Heart left ventricle (tissue), 16 donors: ENCODE data around the gene SOCS3. TPM values are rescaled to one million over a fixed set of nuclear protein-coding genes. Genes with fewer than 3 reads are reported as not detected.

ENCODE experiments used
- ATAC-seq, 4 donors: fragments of 200-7000 bp; cut with Tn5 transposase; one replicate each; pipeline ENCODE4 v1.9.1; 2020 to 2022; ENCODE audit warnings: moderate library complexity in 4 of 4, mild to moderate bottlenecking in 3 of 4, moderate number of reproducible peaks in 1 of 4
- DNase-seq, 5 donors: peaks; one replicate each; pipeline ENCODE4 v3.0.0-alpha.2; 2020
- H3K27ac ChIP-seq, 12 donors: fragments of 200-600 bp; sonication (generic) in 4 of 12; one replicate each; pipeline versions ENCODE4 v1.5.0 to v1.8.0; 2016 to 2022; ENCODE audit warnings: mild to moderate bottlenecking in 2 of 12
- H3K27me3 ChIP-seq, 9 donors: fragments of 200-600 bp; sonication (generic) in 2 of 9; one replicate each; pipeline versions ENCODE4 v1.5.1 to v1.8.0; 2016 to 2022; ENCODE audit warnings: mild to moderate bottlenecking in 3 of 9
- H3K36me3 ChIP-seq, 9 donors: fragments of 200-600 bp; sonication (generic) in 2 of 9; one replicate each; pipeline versions ENCODE4 v1.5.0 to v1.8.0; 2018 to 2022; ENCODE audit warnings: mild to moderate bottlenecking in 2 of 9
- H3K4me1 ChIP-seq, 12 donors: fragments of 200-600 bp; sonication (generic) in 4 of 12; one replicate each; pipeline versions ENCODE4 v1.5.0 to v1.8.0; 2016 to 2022; ENCODE audit warnings: mild to moderate bottlenecking in 3 of 12
- H3K4me3 ChIP-seq, 12 donors: fragments of 200-600 bp; sonication (generic) in 4 of 12; one replicate each; pipeline versions ENCODE4 v1.5.0 to v1.8.0; 2017 to 2022; ENCODE audit warnings: mild to moderate bottlenecking in 9 of 12, moderate library complexity in 4 of 12
- H3K9me3 ChIP-seq, 12 donors: fragments of 200-600 bp; sonication (generic) in 4 of 12; one replicate each; pipeline versions ENCODE4 v1.5.0 to v1.8.0; 2016 to 2022; ENCODE audit warnings: mild to moderate bottlenecking in 1 of 12
- POLR2A ChIP-seq, 2 donors: fragments of 450-650 bp; IDR thresholded peaks; one replicate each; pipeline ENCODE4 v1.6.1; 2017; ENCODE audit warnings: antibody characterized with exemption in 2 of 2, mild to moderate bottlenecking in 2 of 2, moderate library complexity in 2 of 2
- WGBS, 4 donors: extraction: QIAGEN DNeasy Blood & Tissue Kit in 2 of 4; methylation state at CpG; one replicate each; pipeline versions ENCODE4 v1.1.5 to v1.1.7; 2013 to 2018; 5-methylcytosine and 5-hydroxymethylcytosine counted together
- intact Hi-C, 10 donors: fragments of 100-400 bp; cut with DNase I; formaldehyde crosslinking; loops; one replicate each; pipeline versions ENCODE4 v1.11.1 to v1.14.2; 2022
- polyA plus RNA-seq, 2 donors: library from polyadenylated mRNA; stranded (reverse); fragments of 200-250 nt; gene quantifications; one replicate each; pipeline ENCODE4 v1.2.3, GENCODE V29; 2013
- total RNA-seq, 9 donors: library from RNA; depleted of rRNA in 2 of 9; stranded (reverse); fragments of >200 nt in 2 of 9; fragmentation: NEBNext Ultra II Directional in 3 of 9; extraction: Animal tissue kit (Norgen Biotek cat#: 25700) in 3 of 9; gene quantifications; one replicate each; pipeline versions ENCODE4 v1.1.0 to v1.2.4, GENCODE V29; 2016 to 2023
- TF ChIP-seq, protein P1 (sequence below), 12 donors: fragments of 200-600 bp; sonication (generic) in 4 of 12; IDR thresholded peaks; one replicate each; pipeline versions ENCODE4 v1.5.0 to v1.8.0; 2018 to 2022; ENCODE audit warnings: antibody characterized with exemption in 12 of 12, mild to moderate bottlenecking in 5 of 12
- donor health status: ischemic (EF 13 %, LVEDD 7.1; RV severe dilation, severe dysfunction).
- donor health status: healthy with polysubstance abuse.
- donor health status: DM: no; HTN: yes; CAD: no.
- donor health status: DM: no; HTN: no; CAD: no.
- donor health status: ischemic (EF 25% LVEDD 6.9; RV normal size, moderate dysfunction).
- donor health status: ischemic (EF 25% LVEDD 5.7; RV mildly dilated, moderate dysfunction).
- donor health status: healthy.
- donor health status: DM: yes; HTN: yes; CAD: no.
- donor health status: ischemic (EF 35%, LVEDD 5.7; RV mildly dilated, moderate dysfunction).
- donor health status: nonischemic (EF 11% LVEDD 7.7; RV severe dilation, severe dysfunction).
- donor health status: DM: yes; HTN: yes; CAD: no.
- donor health status: PGD.
- donor health status: ischemic (EF 29% LVEDD 5.4; RV normal size, mild dysfunction).
- donor health status: nonischemic (EF 23%, LVEDD 6.1; RV moderate dilation, normal function).

The SOCS3 gene
- total and polyA plus RNA-seq, 11 donors: 4.6 to 134 (median 15.9) TPM

DNA sequence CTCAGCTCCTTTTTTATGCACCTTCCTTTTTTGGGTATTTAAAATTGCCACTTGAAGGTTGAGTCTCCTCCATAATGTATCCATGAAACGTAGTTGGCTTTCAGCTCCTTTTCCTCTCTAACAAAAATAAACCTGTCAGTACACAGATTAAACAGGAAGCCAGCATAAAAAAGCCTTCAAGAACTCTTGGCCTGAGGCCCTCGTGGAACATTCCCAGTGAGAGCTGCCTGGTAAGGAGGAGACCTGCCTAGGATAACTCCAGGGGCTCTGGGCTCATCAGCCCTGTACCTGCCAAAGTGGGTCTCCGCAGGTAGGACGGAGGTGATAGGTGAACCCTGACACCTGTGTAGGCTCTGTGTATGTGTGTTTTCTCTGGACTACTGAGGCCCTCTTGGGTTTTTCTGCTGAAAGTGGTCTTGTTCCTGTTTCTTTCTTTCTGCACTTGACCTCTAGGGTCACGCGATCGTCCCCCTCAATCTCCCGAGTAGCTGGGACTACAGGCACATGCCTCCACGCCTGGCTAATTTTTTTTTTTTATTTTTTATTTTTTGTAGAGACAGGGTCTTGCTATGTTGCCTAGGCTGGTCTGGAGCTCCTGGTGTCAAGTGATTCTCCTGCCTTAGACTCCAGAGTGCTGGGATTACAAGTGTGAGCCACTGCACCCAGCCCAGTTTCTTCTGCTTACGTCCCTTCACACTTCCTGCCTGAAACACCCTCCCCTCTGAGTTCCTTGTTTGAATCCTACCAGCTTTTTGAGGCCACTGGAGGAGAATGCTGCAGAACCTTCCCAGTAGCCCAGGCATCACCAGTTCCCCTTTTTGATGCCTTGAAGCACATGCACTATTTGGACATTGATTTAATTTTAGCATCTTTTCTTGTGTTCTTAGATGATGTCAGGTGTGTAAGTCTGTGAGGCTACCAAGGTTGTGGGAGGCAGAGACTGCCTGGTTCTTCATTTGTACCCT is 28.4 kb upstream of the SOCS3 start:
- H3K4me1 ChIP-seq: peaks cover 17 to 94% (median 75%) of the 10 kb centered on the region in 12 donors

GRCh38 chr17:78384479-78385175 is 24.8 kb upstream of the SOCS3 start:
- Histone ChIP-seq H3K27ac (peak overlapping the region; percentile 22 to 98 (median 71)), H3K4me1 (peaks cover 17 to 100% (median 86%) of the 10 kb centered on the region in 12 donors), H3K4me3 (peak overlapping the region in 1 of 12 donors; percentile 7), H3K36me3 (peaks cover 0 to 15% (median 0%) of the 10 kb centered on the region in 9 donors), H3K9me3 (no peaks in the 10 kb centered on the region), H3K27me3 (no peaks in the 10 kb centered on the region)
- 77 to 87% (median 82%) methylated on average over 23 of the region's 23 CpGs for WGBS, 4 donors
- ATAC-seq (no peak), DNase-seq (no peak)
- intact Hi-C loops: loop anchor here in 4 of 10 donors (5.0 kb wide), 2 partner anchors 33 to 38 kb away; no protein-coding TSS in a partner anchor
- no peak for TF ChIP-seq POLR2A (IDR thresholded peaks at IDR 0.05)
- TF ChIP-seq, protein P1, sequence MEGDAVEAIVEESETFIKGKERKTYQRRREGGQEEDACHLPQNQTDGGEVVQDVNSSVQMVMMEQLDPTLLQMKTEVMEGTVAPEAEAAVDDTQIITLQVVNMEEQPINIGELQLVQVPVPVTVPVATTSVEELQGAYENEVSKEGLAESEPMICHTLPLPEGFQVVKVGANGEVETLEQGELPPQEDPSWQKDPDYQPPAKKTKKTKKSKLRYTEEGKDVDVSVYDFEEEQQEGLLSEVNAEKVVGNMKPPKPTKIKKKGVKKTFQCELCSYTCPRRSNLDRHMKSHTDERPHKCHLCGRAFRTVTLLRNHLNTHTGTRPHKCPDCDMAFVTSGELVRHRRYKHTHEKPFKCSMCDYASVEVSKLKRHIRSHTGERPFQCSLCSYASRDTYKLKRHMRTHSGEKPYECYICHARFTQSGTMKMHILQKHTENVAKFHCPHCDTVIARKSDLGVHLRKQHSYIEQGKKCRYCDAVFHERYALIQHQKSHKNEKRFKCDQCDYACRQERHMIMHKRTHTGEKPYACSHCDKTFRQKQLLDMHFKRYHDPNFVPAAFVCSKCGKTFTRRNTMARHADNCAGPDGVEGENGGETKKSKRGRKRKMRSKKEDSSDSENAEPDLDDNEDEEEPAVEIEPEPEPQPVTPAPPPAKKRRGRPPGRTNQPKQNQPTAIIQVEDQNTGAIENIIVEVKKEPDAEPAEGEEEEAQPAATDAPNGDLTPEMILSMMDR (IDR thresholded peaks at IDR 0.05): no peak

More for the DNA sequence above, 28.4 kb upstream of the SOCS3 start:
- TF ChIP-seq, protein P1 (IDR thresholded peaks at IDR 0.05): no peak
- no peak for TF ChIP-seq POLR2A (IDR thresholded peaks at IDR 0.05)
- Histone ChIP-seq H3K4me3 (peak overlapping the region in 1 of 12 donors; percentile 16), H3K36me3 (peaks cover 0 to 27% (median 4%) of the 10 kb centered on the region in 9 donors), H3K27ac (peak overlapping the region; percentile 19 to 98 (median 74)), H3K9me3 (no peaks in the 10 kb centered on the region), H3K27me3 (no peaks in the 10 kb centered on the region)
- ATAC-seq: peak; percentile 14 to 67 (median 41)
- peak in 3 of 5 donors; percentile 46 to 64 (median 55) for DNase-seq
- WGBS, 4 donors: 33 to 45% (median 37%) methylated on average over 9 to 10 of the region's 10 CpGs
- intact Hi-C loops: no loop called here

DNA sequence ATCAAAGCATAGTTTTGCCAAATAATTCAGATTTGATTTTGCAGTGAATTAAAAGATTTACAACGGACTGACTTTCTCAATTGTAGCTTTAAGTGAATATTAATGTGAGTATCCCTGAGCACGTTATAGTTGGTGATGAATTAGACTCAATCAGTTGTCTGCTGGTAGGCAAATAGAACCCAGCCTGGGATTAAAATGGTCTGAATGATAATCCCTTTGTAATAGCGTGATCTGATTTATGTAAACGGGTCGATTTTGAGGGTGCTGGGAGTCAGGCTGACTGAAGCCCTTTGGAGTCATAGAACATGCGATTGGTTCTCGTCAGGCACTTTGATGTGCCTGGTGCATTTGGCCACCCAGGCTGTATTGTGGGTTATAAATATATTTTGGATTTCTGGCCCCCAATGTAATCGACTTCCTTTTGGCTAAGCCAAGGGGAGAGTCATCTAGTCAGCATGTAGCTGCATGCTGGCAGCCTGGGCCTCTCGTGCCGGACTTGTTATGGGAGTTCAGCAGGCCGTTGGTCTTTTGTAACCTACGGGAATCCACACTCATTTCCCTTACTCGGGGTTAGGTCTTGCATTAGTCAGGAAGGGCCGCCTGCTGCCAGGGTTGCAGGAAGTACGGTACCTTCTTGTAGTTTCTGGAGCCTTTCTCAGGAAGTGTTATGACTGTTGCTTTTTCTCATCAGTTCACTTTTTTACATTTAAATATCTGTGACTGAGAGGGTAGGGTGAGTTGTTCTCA is 24.0 kb upstream of the SOCS3 start:
- intact Hi-C loops: loop anchor here in 4 of 10 donors (5.0 kb wide), 2 partner anchors 33 to 38 kb away; no protein-coding TSS in a partner anchor
- no peaks in the 10 kb centered on the region for H3K27me3 ChIP-seq
- peaks cover 0 to 15% (median 0%) of the 10 kb centered on the region in 9 donors for H3K36me3 ChIP-seq
- H3K4me1 ChIP-seq: peaks cover 20 to 100% (median 85%) of the 10 kb centered on the region in 12 donors
- TF ChIP-seq, protein P1 (IDR thresholded peaks at IDR 0.05): no peak
- no peak for TF ChIP-seq POLR2A (IDR thresholded peaks at IDR 0.05)
- WGBS, 4 donors: 45 to 53% (median 48%) methylated on average over 15 of the region's 15 CpGs
- DNase-seq (peak; percentile 68 to 89 (median 78)), ATAC-seq (peak; percentile 61 to 87 (median 78))
- peak overlapping the region in 1 of 12 donors; percentile 12 for H3K4me3 ChIP-seq
- peak overlapping the region; percentile 22 to 98 (median 71) for H3K27ac ChIP-seq
- H3K9me3 ChIP-seq: no peaks in the 10 kb centered on the region
